ENCODE data around the gene C12orf42.

Gene C12orf42

GRCh38 chr12:103494051-103494733 is 1.6 kb downstream of the C12orf42 start:
- H3K27ac ChIP-seq (ENCODE audit: low read depth, low read length, poor library complexity, severe bottlenecking) = no peak overlapping the region
- no peaks in the 10 kb centered on the region for H3K9me2 ChIP-seq (ENCODE audit: low read depth, low read length)
- no peak overlapping the region for H3K9ac ChIP-seq (ENCODE audit: low read length)
- no peaks in the 10 kb centered on the region for H4K20me1 ChIP-seq (ENCODE audit: insufficient read depth, low read length)
- no peaks in the 10 kb centered on the region for H3K27me3 ChIP-seq (ENCODE audit: insufficient read depth, low read length)
- no peak overlapping the region for H3K4me2 ChIP-seq (ENCODE audit: low read length)
- H3K9me3 ChIP-seq (ENCODE audit: low read length) = no peaks in the 10 kb centered on the region
- no peak overlapping the region for H2AFZ ChIP-seq (ENCODE audit: low read length)
- H3K79me2 ChIP-seq (ENCODE audit: insufficient read depth, low read length) = no peaks in the 10 kb centered on the region
- H3F3A ChIP-seq (ENCODE audit: insufficient read depth, low read length) = no peaks in the 10 kb centered on the region
- H3K4me3 ChIP-seq (ENCODE audit: low read depth, low read length, poor library complexity, severe bottlenecking) = no peak overlapping the region
- TF ChIP-seq EZH2 (IDR thresholded peaks at IDR 0.05; ENCODE audit: borderline replicate concordance, low read length) = no peak
- no peak for TF ChIP-seq CTCF (IDR thresholded peaks at IDR 0.05; ENCODE audit: low read length)
- no peaks in the 10 kb centered on the region for H3K4me1 ChIP-seq (ENCODE audit: insufficient read depth, low read length, severe bottlenecking)
- no peaks in the 10 kb centered on the region for H3K36me3 ChIP-seq (ENCODE audit: insufficient read depth, low read length)

- no peaks in the 10 kb centered on the region for H3F3A ChIP-seq (ENCODE audit: insufficient read depth, low read length)
- H3K27me3 ChIP-seq (ENCODE audit: insufficient read depth, low read length) = no peaks in the 10 kb centered on the region
- H3K9ac ChIP-seq (ENCODE audit: low read length) = no peak overlapping the region
- H3K4me3 ChIP-seq (ENCODE audit: low read depth, low read length, poor library complexity, severe bottlenecking) = no peak overlapping the region
- TF ChIP-seq EZH2 (IDR thresholded peaks at IDR 0.05; ENCODE audit: borderline replicate concordance, low read length) (no peak), CTCF (IDR thresholded peaks at IDR 0.05; ENCODE audit: low read length) (no peak)
- H3K9me2 ChIP-seq (ENCODE audit: low read depth, low read length) = no peaks in the 10 kb centered on the region
- no peak overlapping the region for H2AFZ ChIP-seq (ENCODE audit: low read length)
- H3K79me2 ChIP-seq (ENCODE audit: insufficient read depth, low read length) = no peaks in the 10 kb centered on the region
- H3K27ac ChIP-seq (ENCODE audit: low read depth, low read length, poor library complexity, severe bottlenecking) = no peak overlapping the region
- no peaks in the 10 kb centered on the region for H3K4me1 ChIP-seq (ENCODE audit: insufficient read depth, low read length, severe bottlenecking)
- H3K4me2 ChIP-seq (ENCODE audit: low read length) = no peak overlapping the region
- H3K9me3 ChIP-seq (ENCODE audit: low read length) = no peaks in the 10 kb centered on the region
- no peaks in the 10 kb centered on the region for H4K20me1 ChIP-seq (ENCODE audit: insufficient read depth, low read length)
- H3K36me3 ChIP-seq (ENCODE audit: insufficient read depth, low read length) = no peaks in the 10 kb centered on the region
These were observed 2.6 kb downstream of the C12orf42 start for GRCh38 chr12:103493199-103493598.

- Histone ChIP-seq H3K9ac (ENCODE audit: low read length) (no peak overlapping the region), H3K4me3 (ENCODE audit: low read depth, low read length, poor library complexity, severe bottlenecking) (no peak overlapping the region), H3K27ac (ENCODE audit: low read depth, low read length, poor library complexity, severe bottlenecking) (no peak overlapping the region), H3F3A (ENCODE audit: insufficient read depth, low read length) (no peaks in the 10 kb centered on the region), H3K36me3 (ENCODE audit: insufficient read depth, low read length) (no peaks in the 10 kb centered on the region), H3K9me2 (ENCODE audit: low read depth, low read length) (no peaks in the 10 kb centered on the region), H3K79me2 (ENCODE audit: insufficient read depth, low read length) (no peaks in the 10 kb centered on the region), H3K4me1 (ENCODE audit: insufficient read depth, low read length, severe bottlenecking) (no peaks in the 10 kb centered on the region), H3K9me3 (ENCODE audit: low read length) (no peaks in the 10 kb centered on the region), H4K20me1 (ENCODE audit: insufficient read depth, low read length) (no peaks in the 10 kb centered on the region), H3K4me2 (ENCODE audit: low read length) (no peak overlapping the region), H2AFZ (ENCODE audit: low read length) (no peak overlapping the region), H3K27me3 (ENCODE audit: insufficient read depth, low read length) (no peaks in the 10 kb centered on the region)
- no peak for TF ChIP-seq EZH2 (IDR thresholded peaks at IDR 0.05; ENCODE audit: borderline replicate concordance, low read length)
- TF ChIP-seq CTCF (IDR thresholded peaks at IDR 0.05; ENCODE audit: low read length) = no peak
These were observed 13.4 kb downstream of the C12orf42 start for GRCh38 chr12:103482365-103482764.
